Measurements from ENCODE around the gene PCDHA4.
"Not testable (repeated sequence)": the region's sequence is repeated elsewhere in the genome, so short reads cannot be mapped to it uniquely, and the experiment has no call there.

PCDHA4 gene

GRCh38 chr5:140827704-140828361, 21.0 kb downstream of the PCDHA4 start, which contains the start of gene PCDHA6:
PCDHA6 (plus strand) TSS chr5:140827960; CDS start chr5:140828092, 132 bp downstream.
- peak; percentile 15 for DNase-seq (ENCODE audit: low read depth)
- H3K4me3 ChIP-seq (ENCODE audit: control insufficient read depth, low read depth, low read length): peak within 1 kb of the TSS; percentile 9
- TF ChIP-seq CTCF (conservative IDR thresholded peaks at IDR 0.05; ENCODE audit: control insufficient read depth, insufficient read depth, low read depth, low read length): peak; percentile 30

DNA sequence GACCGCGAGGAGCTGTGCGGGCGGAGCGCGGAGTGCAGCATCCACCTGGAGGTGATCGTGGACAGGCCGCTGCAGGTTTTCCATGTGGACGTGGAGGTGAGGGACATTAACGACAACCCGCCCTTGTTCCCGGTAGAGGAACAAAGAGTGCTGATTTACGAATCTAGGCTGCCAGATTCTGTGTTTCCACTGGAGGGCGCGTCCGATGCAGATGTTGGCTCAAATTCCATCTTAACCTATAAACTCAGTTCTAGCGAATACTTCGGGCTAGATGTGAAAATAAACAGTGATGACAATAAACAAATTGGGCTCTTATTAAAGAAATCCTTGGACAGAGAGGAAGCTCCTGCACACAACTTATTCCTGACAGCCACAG, 21.5 kb downstream of the PCDHA4 start:
- DNase-seq (ENCODE audit: low read depth): no peak
- no peak for TF ChIP-seq CTCF (conservative IDR thresholded peaks at IDR 0.05; ENCODE audit: control insufficient read depth, insufficient read depth, low read depth, low read length)
- no peak overlapping the region for H3K4me3 ChIP-seq (ENCODE audit: control insufficient read depth, low read depth, low read length)

- not testable (repeated sequence) for DNase-seq (ENCODE audit: low read depth); H3K4me3 ChIP-seq (ENCODE audit: control insufficient read depth, low read depth, low read length)
Measured at GRCh38 chr5:140829511-140830501, 22.9 kb downstream of the PCDHA4 start.

DNA sequence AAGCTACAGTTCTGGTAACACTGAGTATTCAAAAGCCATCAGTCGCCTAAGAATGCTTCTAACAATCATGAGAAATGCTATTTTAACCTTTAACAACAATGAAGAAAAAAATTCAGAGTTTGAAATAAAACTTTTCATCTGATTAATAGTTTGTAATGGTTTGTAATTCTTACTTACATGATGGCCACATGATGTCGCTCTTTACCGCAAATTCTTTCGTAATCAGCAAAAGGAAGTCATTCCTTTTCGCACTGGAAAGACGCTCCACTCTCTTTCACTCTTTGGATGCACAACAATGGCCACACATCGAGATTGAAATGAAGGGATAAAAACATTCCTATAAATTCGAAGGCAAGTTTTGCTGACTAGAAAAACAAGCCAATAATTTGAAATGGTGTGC, 27.1 kb downstream of the PCDHA4 start, which contains the start of gene PCDHA7:
Gene PCDHA7, plus strand, starts transcription at position 277 of the 400 bp plus-strand sequence. Its CDS starts 115 bp downstream, at position 392.
- H3K4me3 ChIP-seq (ENCODE audit: control insufficient read depth, low read depth, low read length): no peak within 1 kb of the TSS
- peak; percentile 20 for DNase-seq (ENCODE audit: low read depth)
- TF ChIP-seq CTCF (conservative IDR thresholded peaks at IDR 0.05; ENCODE audit: control insufficient read depth, insufficient read depth, low read depth, low read length): peak; percentile 19

DNA sequence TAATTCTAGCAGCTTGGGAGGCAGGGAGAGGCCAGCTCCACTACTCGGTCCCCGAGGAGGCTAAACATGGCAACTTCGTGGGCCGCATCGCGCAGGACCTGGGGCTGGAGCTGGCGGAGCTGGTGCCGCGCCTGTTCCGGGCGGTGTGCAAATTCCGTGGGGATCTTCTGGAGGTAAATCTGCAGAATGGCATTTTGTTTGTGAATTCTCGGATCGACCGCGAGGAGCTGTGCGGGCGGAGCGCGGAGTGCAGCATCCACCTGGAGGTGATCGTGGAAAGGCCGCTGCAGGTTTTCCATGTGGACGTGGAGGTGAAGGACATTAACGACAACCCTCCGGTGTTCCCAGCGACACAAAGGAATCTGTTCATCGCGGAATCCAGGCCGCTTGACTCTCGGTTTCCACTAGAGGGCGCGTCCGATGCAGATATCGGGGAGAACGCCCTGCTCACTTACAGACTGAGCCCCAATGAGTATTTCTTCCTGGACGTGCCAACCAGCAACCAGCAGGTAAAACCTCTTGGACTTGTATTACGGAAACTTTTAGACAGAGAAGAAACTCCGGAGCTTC, 27.7 kb downstream of the PCDHA4 start:
- not testable (repeated sequence) for H3K4me3 ChIP-seq (ENCODE audit: control insufficient read depth, low read depth, low read length); DNase-seq (ENCODE audit: low read depth)

DNA sequence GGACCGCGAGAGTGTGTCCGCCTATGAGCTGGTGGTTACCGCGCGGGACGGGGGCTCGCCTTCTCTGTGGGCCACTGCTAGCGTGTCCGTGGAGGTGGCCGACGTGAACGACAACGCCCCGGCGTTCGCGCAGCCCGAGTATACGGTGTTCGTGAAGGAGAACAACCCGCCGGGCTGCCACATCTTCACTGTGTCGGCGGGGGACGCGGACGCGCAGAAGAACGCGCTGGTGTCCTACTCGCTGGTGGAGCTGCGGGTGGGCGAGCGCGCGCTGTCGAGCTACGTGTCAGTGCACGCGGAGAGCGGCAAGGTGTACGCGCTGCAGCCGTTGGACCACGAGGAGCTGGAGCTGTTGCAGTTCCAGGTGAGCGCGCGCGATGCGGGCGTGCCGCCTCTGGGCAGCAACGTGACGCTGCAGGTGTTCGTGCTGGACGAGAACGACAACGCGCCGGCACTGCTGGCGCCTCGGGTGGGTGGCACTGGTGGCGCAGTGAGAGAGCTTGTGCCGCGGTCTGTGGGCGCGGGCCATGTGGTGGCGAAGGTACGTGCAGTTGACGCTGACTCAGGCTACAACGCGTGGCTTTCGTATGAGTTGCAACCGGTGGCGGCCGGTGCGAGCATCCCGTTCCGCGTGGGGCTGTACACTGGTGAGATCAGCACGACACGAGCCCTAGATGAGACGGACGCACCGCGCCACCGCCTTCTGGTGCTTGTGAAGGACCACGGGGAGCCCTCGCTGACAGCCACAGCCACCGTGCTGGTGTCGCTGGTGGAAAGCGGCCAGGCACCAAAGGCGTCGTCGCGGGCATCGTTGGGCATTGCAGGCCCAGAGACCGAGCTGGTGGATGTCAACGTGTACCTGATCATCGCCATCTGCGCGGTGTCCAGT, 29.0 kb downstream of the PCDHA4 start:
- no peak for DNase-seq (ENCODE audit: low read depth)
- H3K4me3 ChIP-seq (ENCODE audit: control insufficient read depth, low read depth, low read length): no peak overlapping the region
- TF ChIP-seq CTCF (conservative IDR thresholded peaks at IDR 0.05; ENCODE audit: control insufficient read depth, insufficient read depth, low read depth, low read length): no peak

Measured in fibroblast of mammary gland (primary cell).